H1 (cell line): ENCODE results near the gene DUSP7. TPM values are rescaled to one million over a fixed set of nuclear protein-coding genes. Genes with fewer than 3 reads are reported as not detected.

Experiments
- CTCF ChIA-PET: fragments of 300-600 bp; sonication (Branson Sonifier 250); formaldehyde crosslinking; loops from one replicate; lab custom pipeline; 2021; ENCODE audit not compliant: partially characterized antibody; lab: Charles Lee
- POLR2A ChIA-PET: fragments of 300-600 bp; sonication (Branson Sonifier 250); formaldehyde crosslinking; loops from one replicate; lab custom pipeline; 2021; ENCODE audit warnings: inconsistent platforms; ENCODE audit not compliant: partially characterized antibody; lab: Charles Lee
- DNase-seq, 2 experiments: peaks; one replicate each; pipeline versions ENCODE4 v3.0.0 to v3.0.0-alpha.2; 2010 to 2022; ENCODE audit warnings: low spot score in 2 of 2, low read depth in 1 of 2, mixed read lengths in 1 of 2
- FAIRE-seq: peaks from 2 replicates; lab custom pipeline; 2011; peaks lifted over from hg19 to GRCh38; lab: Jason Lieb, UNC
- H2AFZ ChIP-seq: 2 replicates; pipeline ENCODE4 v1.8.1; 2012; ENCODE audit warnings: low read length, inconsistent platforms
- H2AK5ac ChIP-seq: 2 replicates; pipeline ENCODE4 v1.6.1; 2013; ENCODE audit warnings: low read depth, low read length
- H2BK120ac ChIP-seq: replicated peaks from 2 replicates; pipeline ENCODE3; 2013; ENCODE audit warnings: low read depth, low read length, inconsistent platforms
- H2BK12ac ChIP-seq: 2 replicates; pipeline ENCODE4 v1.6.1; 2013; ENCODE audit warnings: low read depth, low read length
- H2BK15ac ChIP-seq: 2 replicates; pipeline ENCODE4 v1.6.1; 2013; ENCODE audit warnings: low read length
- H2BK20ac ChIP-seq: 2 replicates; pipeline ENCODE4 v1.6.1; 2013; ENCODE audit warnings: low read length
- H2BK5ac ChIP-seq: 2 replicates; pipeline ENCODE4 v1.6.1; 2013; ENCODE audit warnings: low read depth, low read length
- H3K14ac ChIP-seq: 2 replicates; pipeline ENCODE4 v1.6.1; 2013; ENCODE audit warnings: inconsistent platforms; ENCODE audit not compliant: insufficient read length
- H3K18ac ChIP-seq: 2 replicates; pipeline ENCODE4 v1.6.1; 2013; ENCODE audit warnings: low read length; ENCODE audit errors: extremely low read depth
- H3K23ac ChIP-seq: 2 replicates; pipeline ENCODE4 v1.6.1; 2013; ENCODE audit warnings: inconsistent platforms; ENCODE audit not compliant: insufficient read length
- H3K23me2 ChIP-seq: 2 replicates; pipeline ENCODE4 v1.6.1; 2013; ENCODE audit warnings: low read depth, low read length
- H3K27ac ChIP-seq: 2 replicates; pipeline ENCODE4 v1.6.1; 2011; ENCODE audit warnings: low read depth, low read length, inconsistent platforms
- H3K27me3 ChIP-seq, 4 experiments: replicated peaks in 1 of 4; 1 replicate in 1 of 4; 2 replicates in 3 of 4; pipeline versions ENCODE4 v1.6.1 to v1.8.1; 2011 to 2013; ENCODE audit warnings: low read length in 3 of 4, mild to moderate bottlenecking in 3 of 4, inconsistent platforms in 2 of 4, mixed read lengths in 2 of 4, moderate library complexity in 1 of 4; ENCODE audit not compliant: control insufficient read depth in 3 of 4, insufficient read depth in 3 of 4; ENCODE audit errors: extremely low read depth in 1 of 4
- H3K36me3 ChIP-seq, 4 experiments: 2 replicates each; pipeline versions ENCODE4 v1.6.1 to v1.8.1; 2011 to 2013; ENCODE audit warnings: mild to moderate bottlenecking in 4 of 4, low read length in 3 of 4, moderate library complexity in 2 of 4, control low read depth in 1 of 4, inconsistent platforms in 1 of 4; ENCODE audit not compliant: insufficient read depth in 4 of 4, control insufficient read depth in 2 of 4
- H3K4ac ChIP-seq: replicated peaks from 2 replicates; pipeline ENCODE3; 2013; ENCODE audit warnings: low read length, low read depth, mixed read lengths, inconsistent platforms; ENCODE audit not compliant: insufficient read length
- H3K4me1 ChIP-seq, 4 experiments: replicated peaks in 1 of 4; 1 replicate in 1 of 4; 2 replicates in 3 of 4; pipeline versions ENCODE4 v1.6.1 to v1.8.1; 2011 to 2013; ENCODE audit warnings: low read length in 3 of 4, inconsistent platforms in 2 of 4, mixed read lengths in 1 of 4; ENCODE audit not compliant: insufficient read depth in 4 of 4, control insufficient read depth in 3 of 4
- H3K4me2 ChIP-seq, 2 experiments: 2 replicates each; pipeline versions ENCODE4 v1.6.1 to v1.8.1; 2011 to 2013; ENCODE audit warnings: low read depth in 2 of 2, low read length in 2 of 2, control low read depth in 1 of 2, inconsistent platforms in 1 of 2, mild to moderate bottlenecking in 1 of 2; ENCODE audit not compliant: insufficient read depth in 1 of 2
- H3K4me3 ChIP-seq, 4 experiments: fragments of 200-600, 300-600 bp in 1 of 4; sonication (generic), shearing (Covaris generic), sonication (Bioruptor Twin) in 1 of 4; 2 replicates each; pipeline versions ENCODE4 v1.5.1 to v1.8.1; 2011 to 2016; ENCODE audit warnings: low read length in 4 of 4, low read depth in 3 of 4, control low read depth in 2 of 4, inconsistent platforms in 2 of 4, mild to moderate bottlenecking in 2 of 4, mixed read lengths in 1 of 4, moderate library complexity in 1 of 4; ENCODE audit not compliant: insufficient read depth in 2 of 4; ENCODE audit errors: extremely low read depth in 1 of 4
- H3K56ac ChIP-seq: replicated peaks from 2 replicates; pipeline ENCODE3; 2013; ENCODE audit warnings: low read depth, mild to moderate bottlenecking, mixed read lengths, low read length, inconsistent platforms; ENCODE audit not compliant: insufficient read length
- H3K79me1 ChIP-seq: 2 replicates; pipeline ENCODE4 v1.6.1; 2013; ENCODE audit warnings: low read depth, low read length, control low read depth
- H3K79me2 ChIP-seq, 2 experiments: 2 replicates each; pipeline versions ENCODE4 v1.6.1 to v1.8.1; 2012 to 2013; ENCODE audit warnings: low read length in 2 of 2, mild to moderate bottlenecking in 2 of 2, inconsistent platforms in 1 of 2; ENCODE audit not compliant: insufficient read depth in 2 of 2, control insufficient read depth in 1 of 2
- H3K9ac ChIP-seq, 4 experiments: replicated peaks in 1 of 4; 1 replicate in 1 of 4; 2 replicates in 3 of 4; pipeline versions ENCODE4 v1.6.1 to v1.8.1; 2011 to 2013; ENCODE audit warnings: low read depth in 3 of 4, low read length in 3 of 4, control low read depth in 2 of 4, mild to moderate bottlenecking in 2 of 4, moderate library complexity in 2 of 4, inconsistent platforms in 1 of 4; ENCODE audit errors: extremely low read depth in 1 of 4
- H3K9me3 ChIP-seq, 2 experiments: 2 replicates each; pipeline versions ENCODE4 v1.6.1 to v1.8.1; 2012 to 2013; ENCODE audit warnings: mild to moderate bottlenecking in 2 of 2, moderate library complexity in 2 of 2, control low read depth in 1 of 2, inconsistent platforms in 1 of 2, low read depth in 1 of 2, low read length in 1 of 2, mixed read lengths in 1 of 2; ENCODE audit not compliant: insufficient read depth in 2 of 2
- H4K20me1 ChIP-seq, 2 experiments: replicated peaks in 1 of 2; 2 replicates each; pipeline versions ENCODE3 to v1.8.1; 2011 to 2013; ENCODE audit warnings: inconsistent platforms in 2 of 2, low read length in 2 of 2, mild to moderate bottlenecking in 1 of 2; ENCODE audit not compliant: insufficient read depth in 2 of 2, control insufficient read depth in 1 of 2
- H4K5ac ChIP-seq: 2 replicates; pipeline ENCODE4 v1.6.1; 2013; ENCODE audit warnings: low read length, low read depth, mixed read lengths, inconsistent platforms; ENCODE audit not compliant: insufficient read length
- H4K8ac ChIP-seq: 2 replicates; pipeline ENCODE4 v1.8.0; 2013; ENCODE audit warnings: mild to moderate bottlenecking, moderate library complexity, low read length, inconsistent platforms; ENCODE audit not compliant: insufficient read depth; ENCODE audit errors: extremely low read depth
- H4K91ac ChIP-seq: replicated peaks from 2 replicates; pipeline ENCODE3; 2013; ENCODE audit warnings: low read length, mixed read lengths, inconsistent platforms; ENCODE audit not compliant: insufficient read length
- CREB1 ChIP-seq: IDR thresholded peaks from 2 replicates; pipeline ENCODE4 v1.6.1; 2012; ENCODE audit warnings: inconsistent platforms
- MAFK ChIP-seq: IDR thresholded peaks from 2 replicates; pipeline ENCODE4 v1.6.1; 2012; ENCODE audit warnings: low read depth, mild to moderate bottlenecking, improper control_type of control experiment, low read length
- SUZ12 ChIP-seq: fragments of 200-600 bp; sonication (generic); IDR thresholded peaks from 2 replicates; pipeline ENCODE4 v1.6.1; 2012; ENCODE audit warnings: mild to moderate bottlenecking, inconsistent platforms, low read length, moderate library complexity, mixed read lengths
- TAF1 ChIP-seq: IDR thresholded peaks from 2 replicates; pipeline ENCODE4 v1.6.1; 2011; ENCODE audit warnings: mild to moderate bottlenecking, low read depth, low read length
- WGBS, 2 experiments: shearing (Covaris generic) in 1 of 2; methylation state at CpG; one replicate each; pipeline versions ENCODE4 v1.1.6 to v1.1.7; 2013 to 2015; ENCODE audit warnings: low lambda C conversion rate in 2 of 2, mixed read lengths in 2 of 2, inconsistent platforms in 1 of 2, low coverage in 1 of 2, missing lambda C conversion rate in 1 of 2; ENCODE audit not compliant: insufficient replicate concordance in 2 of 2, insufficient coverage in 1 of 2, insufficient read length in 1 of 2; ENCODE audit errors: extremely low coverage in 1 of 2, missing lambda C conversion rate in 1 of 2; 5-methylcytosine and 5-hydroxymethylcytosine counted together
- polyA plus RNA-seq, 7 experiments: library from polyadenylated mRNA; depleted of rRNA in 3 of 7; stranded (reverse) in 5 of 7; unstranded in 2 of 7; fragments of >200 nt in 5 of 7; fragments of 200-250 nt in 2 of 7; gene quantifications; 1 replicate in 5 of 7; 2 replicates in 1 of 7; 4 replicates in 1 of 7; pipeline versions ENCODE4 v1.2.1 to v1.2.3, GENCODE V29; 2011 to 2013; ENCODE audit warnings: missing spikeins in 2 of 7, mixed read lengths in 2 of 7
- total RNA-seq: library from RNA; stranded (reverse); fragmentation: NEBNext Ultra II Directional; extraction: Animal tissue kit (Norgen Biotek cat#: 25700); gene quantifications from 2 replicates; pipeline ENCODE4 v1.2.1, GENCODE V29; 2021
- TF ChIP-seq, protein P1 (sequence below), 3 experiments: IDR thresholded peaks; 1 replicate in 2 of 3; 2 replicates in 1 of 3; pipeline versions ENCODE4 v1.5.1 to v1.6.1; 2011; ENCODE audit warnings: low read length in 3 of 3, mild to moderate bottlenecking in 3 of 3, inconsistent platforms in 2 of 3, low read depth in 1 of 3, moderate library complexity in 1 of 3; ENCODE audit not compliant: insufficient read depth in 1 of 3; ENCODE audit errors: control extremely low read depth in 1 of 3
- TF ChIP-seq, protein P2 (sequence below): IDR thresholded peaks from 2 replicates; pipeline ENCODE4 v1.6.1; 2012; ENCODE audit warnings: inconsistent platforms

The DUSP7 gene
- total and polyA plus RNA-seq, 2 of the 8 experiments (the other 6 are each of a cell fraction or from before 2014, with no cell fraction given): 19.4 to 24.9 TPM

- Histone ChIP-seq H3K14ac (no peak overlapping the region), H2BK15ac (peak overlapping the region; percentile 90), H3K36me3 (no peaks in the 10 kb centered on the region; a peak in 3 of 8 replicates), H3K4me3 (peak overlapping the region in 3 of 4 experiments; percentile 16 to 51 (median 34); a peak in 5 of 8 replicates), H3K9ac (peak overlapping the region in 2 of 4 experiments; percentile 16 to 39; a peak in 4 of 7 replicates), H4K8ac (no peak overlapping the region), H2BK12ac (peak overlapping the region; percentile 88; the same call in 1 of the 2 replicates), H2BK20ac (no peak overlapping the region), H3K4me2 (peak overlapping the region; percentile 77 to 87), H3K23me2 (peaks cover 21% of the 10 kb centered on the region), H3K9me3 (no peaks in the 10 kb centered on the region), H3K23ac (no peak overlapping the region), H3K27me3 (peaks cover 0 to 21% (median 11%) of the 10 kb centered on the region in 4 experiments; a peak in 6 of 7 replicates), H4K20me1 (peaks cover 2% of the 10 kb centered on the region in 2 experiments), H4K91ac (peak overlapping the region; percentile 81), H2BK5ac (peak overlapping the region; percentile 84; the same call in 1 of the 2 replicates), H3K18ac (peak overlapping the region; percentile 44; the same call in 1 of the 2 replicates), H3K4me1 (peaks cover 0 to 25% (median 13%) of the 10 kb centered on the region in 4 experiments; a peak in 6 of 7 replicates), H3K79me1 (no peaks in the 10 kb centered on the region; the same call in 1 of the 2 replicates), H2BK120ac (no peak overlapping the region), H3K27ac (peak overlapping the region; percentile 21; the same call in 1 of the 2 replicates), H2AK5ac (peak overlapping the region; percentile 47), H3K79me2 (no peaks in the 10 kb centered on the region), H2AFZ (peak overlapping the region; percentile 90), H3K4ac (peak overlapping the region; percentile 19), H3K56ac (peak overlapping the region; percentile 35), H4K5ac (peak overlapping the region; percentile 49)
- ChIA-PET CTCF (interaction anchor here (0.6 to 33.0 kb wide), 17 partner anchors 8 to 131 kb away, joined by 3 to 984 read pairs (median 6); no protein-coding TSS in a partner anchor), POLR2A (interaction anchor here (0.8 to 4.1 kb wide), 15 partner anchors 9 to 96 kb away, joined by 3 to 60 read pairs (median 4); partner anchors contain the start of genes ACY1, POC1A and RPL29)
- TF ChIP-seq, protein P1, sequence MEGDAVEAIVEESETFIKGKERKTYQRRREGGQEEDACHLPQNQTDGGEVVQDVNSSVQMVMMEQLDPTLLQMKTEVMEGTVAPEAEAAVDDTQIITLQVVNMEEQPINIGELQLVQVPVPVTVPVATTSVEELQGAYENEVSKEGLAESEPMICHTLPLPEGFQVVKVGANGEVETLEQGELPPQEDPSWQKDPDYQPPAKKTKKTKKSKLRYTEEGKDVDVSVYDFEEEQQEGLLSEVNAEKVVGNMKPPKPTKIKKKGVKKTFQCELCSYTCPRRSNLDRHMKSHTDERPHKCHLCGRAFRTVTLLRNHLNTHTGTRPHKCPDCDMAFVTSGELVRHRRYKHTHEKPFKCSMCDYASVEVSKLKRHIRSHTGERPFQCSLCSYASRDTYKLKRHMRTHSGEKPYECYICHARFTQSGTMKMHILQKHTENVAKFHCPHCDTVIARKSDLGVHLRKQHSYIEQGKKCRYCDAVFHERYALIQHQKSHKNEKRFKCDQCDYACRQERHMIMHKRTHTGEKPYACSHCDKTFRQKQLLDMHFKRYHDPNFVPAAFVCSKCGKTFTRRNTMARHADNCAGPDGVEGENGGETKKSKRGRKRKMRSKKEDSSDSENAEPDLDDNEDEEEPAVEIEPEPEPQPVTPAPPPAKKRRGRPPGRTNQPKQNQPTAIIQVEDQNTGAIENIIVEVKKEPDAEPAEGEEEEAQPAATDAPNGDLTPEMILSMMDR (IDR thresholded peaks at IDR 0.05; ENCODE audit: control extremely low read depth in 1 of 3, insufficient read depth in 1 of 3, low read depth in 1 of 3, low read length in 3 of 3): 0 out of 4 replicates have a peak, but pooled peaks of 1 of the 3 experiments have one; percentile 7
- TF ChIP-seq, protein P2, sequence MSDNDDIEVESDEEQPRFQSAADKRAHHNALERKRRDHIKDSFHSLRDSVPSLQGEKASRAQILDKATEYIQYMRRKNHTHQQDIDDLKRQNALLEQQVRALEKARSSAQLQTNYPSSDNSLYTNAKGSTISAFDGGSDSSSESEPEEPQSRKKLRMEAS: no peak
- TF ChIP-seq CREB1 (no peak), SUZ12 (0 out of 2 replicates have a peak, but pooled peaks have one; percentile 23), TAF1 (no peak), MAFK (no peak)
- FAIRE-seq (no peak), DNase-seq (no peak)
- WGBS, 2 experiments: 49% methylated on average over 14 of the region's 14 CpGs; no CpG with 5 or more reads in 1 of the 2 experiments
Observed at GRCh38 chr3:52057812-52058495, 1.6 kb upstream of the DUSP7 start.
